GM11168 (cell line): ENCODE measurements around the gene CENPU.

Source experiments
- in situ Hi-C: fragments of 300-500 bp; cut with MboI; formaldehyde crosslinking; loops from one replicate; pipeline ENCODE4 v1.12.0; 2022; ENCODE audit warnings: low sequenced_read_pairs; ENCODE audit not compliant: unreplicated experiment

CENPU gene

DNA sequence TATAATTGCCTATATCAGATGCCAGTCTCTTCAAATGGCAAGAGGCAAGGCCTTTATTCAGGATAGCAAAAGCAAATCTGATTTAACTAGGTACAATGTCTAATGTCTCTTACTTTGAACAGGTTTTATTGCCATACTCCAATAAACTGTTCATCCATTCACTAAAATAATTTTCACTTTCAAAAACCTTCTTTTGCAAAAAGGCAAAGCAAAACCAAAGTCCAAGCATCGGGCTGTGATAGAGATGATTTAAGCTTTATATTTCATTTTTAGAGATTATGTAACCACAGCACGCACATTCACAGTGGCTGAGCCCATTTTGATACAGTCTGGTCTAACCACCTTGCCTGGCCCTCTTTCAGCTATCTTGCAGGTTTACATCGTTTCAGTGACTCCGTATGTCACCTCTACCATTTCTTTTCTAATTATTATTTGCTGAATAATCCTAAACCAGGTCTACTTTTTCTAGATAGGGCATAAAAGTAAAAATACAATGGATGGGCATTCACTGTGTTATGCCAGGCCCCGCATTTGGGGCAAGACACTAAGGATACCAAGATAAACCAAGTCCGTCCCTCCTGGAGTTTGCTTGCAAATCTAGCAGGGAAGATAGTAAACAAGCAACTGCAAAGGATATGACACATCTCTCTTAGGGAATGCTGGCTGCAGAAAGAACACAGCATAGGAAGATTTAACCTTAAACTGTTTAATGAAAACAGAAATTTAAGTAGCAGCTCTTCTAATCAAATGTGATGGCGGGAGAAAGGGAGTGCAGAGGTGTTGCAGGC lies 86.4 kb downstream of the CENPU start:
- in situ Hi-C loops = no loop called here

DNA sequence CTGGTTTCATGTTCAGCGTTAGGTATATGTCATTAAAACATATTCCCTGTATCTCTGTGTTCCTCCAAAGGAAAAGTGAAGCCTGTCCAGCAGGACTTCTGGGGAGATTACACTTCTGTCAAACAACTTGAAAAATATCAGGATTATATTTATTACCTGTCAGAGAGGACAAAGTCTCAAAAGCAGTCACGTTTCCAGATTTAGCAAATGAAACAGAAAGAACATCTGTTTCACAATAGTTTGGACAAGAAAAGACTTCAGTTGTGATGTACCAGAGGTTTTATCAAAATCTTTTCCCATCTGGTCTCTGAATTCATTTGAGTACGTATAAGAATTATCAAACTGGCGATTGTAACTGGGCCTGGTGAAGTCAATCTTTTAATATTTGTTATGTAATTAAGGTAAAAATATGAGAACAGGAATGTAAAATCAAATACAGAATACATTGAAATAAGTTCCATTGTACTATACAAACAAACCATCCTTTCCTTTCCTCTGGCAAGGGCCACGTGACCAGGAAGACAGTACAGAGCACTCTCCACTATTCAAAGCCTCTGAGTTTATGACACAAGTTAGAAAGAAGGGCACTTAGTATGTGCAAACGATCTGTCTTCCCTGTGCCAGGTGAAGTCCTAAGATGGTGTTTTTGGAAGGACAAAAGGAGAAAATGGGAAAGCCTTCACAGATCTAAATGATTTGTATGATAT lies 87.8 kb downstream of the CENPU start:
- in situ Hi-C loops = no loop called here

DNA sequence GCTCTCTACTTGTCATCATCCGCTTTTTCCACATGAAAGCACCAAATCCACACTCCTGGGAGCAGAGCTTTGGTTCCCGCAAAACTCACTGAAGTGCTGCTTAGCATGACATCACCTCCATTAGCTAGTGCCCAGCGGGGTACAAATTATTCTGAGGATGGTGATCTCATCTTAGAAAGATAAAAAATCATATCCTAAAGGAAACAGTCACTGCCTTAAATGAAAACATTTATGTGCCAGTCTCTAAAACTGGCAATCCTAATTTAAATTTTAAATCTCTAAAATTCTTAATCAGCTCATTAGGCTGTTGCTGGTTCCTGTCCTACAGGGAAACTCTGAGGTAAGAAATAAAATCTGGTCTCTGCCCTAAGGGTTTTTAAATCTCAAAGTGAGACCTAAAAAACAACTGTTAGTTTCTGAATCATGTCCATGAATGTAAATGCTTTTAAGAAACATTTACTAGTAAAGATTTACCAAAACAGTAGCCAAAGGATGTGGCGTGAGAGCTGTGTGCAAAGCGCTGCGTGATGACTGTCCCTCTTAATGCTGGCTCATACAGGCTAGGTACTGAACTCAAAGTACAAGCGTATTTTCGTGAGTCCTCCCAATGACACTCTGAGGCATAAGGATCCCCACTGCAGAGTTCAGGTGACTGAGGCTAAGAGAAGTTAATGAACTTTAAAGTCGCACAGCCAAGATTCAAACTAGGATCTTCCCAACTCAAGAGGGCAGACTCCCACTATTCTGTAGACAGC lies 89.2 kb downstream of the CENPU start:
- in situ Hi-C loops = no loop called here
